Pericardium fibroblast (primary cell): ENCODE measurements around the gene PCDHB8. TPM values are rescaled to one million over a fixed set of nuclear protein-coding genes. Genes with fewer than 3 reads are reported as not detected.

ENCODE experiments used
- total RNA-seq: library from RNA; depleted of rRNA; stranded (reverse); fragments of >200 nt; gene quantifications from 2 replicates; pipeline ENCODE4 v1.2.3, GENCODE V29; 2015

PCDHB8 gene
- not detected in 2 replicates for total RNA-seq

GRCh38 chr5:141177577-141178191 lies at the start of gene PCDHB8:
Gene PCDHB8 (plus strand): TSS chr5:141177790. CDS start chr5:141178035, 245 bp downstream.

GRCh38 chr5:141135030-141135717 lies 42.4 kb upstream of the PCDHB8 start, which contains the start of gene PCDHB5:
Gene PCDHB5 (plus strand): TSS chr5:141135206. CDS start chr5:141135435, 229 bp downstream.

GRCh38 chr5:141149812-141150211 lies 27.8 kb upstream of the PCDHB8 start, which contains the start of gene PCDHB6:
Gene PCDHB6 (plus strand): TSS chr5:141150057. CDS start chr5:141150258, 201 bp downstream.

GRCh38 chr5:141172381-141173204 lies 5.0 kb upstream of the PCDHB8 start, which contains the start of gene PCDHB7:
Gene PCDHB7 (plus strand): TSS chr5:141172644. CDS start chr5:141172836, 192 bp downstream.

GRCh38 chr5:141182248-141182647 lies 4.7 kb downstream of the PCDHB8 start, which contains the start of gene PCDHB16:
Gene PCDHB16 (plus strand): TSS chr5:141182387. CDS start chr5:141182560, 173 bp downstream.

GRCh38 chr5:141186897-141187512 lies 9.4 kb downstream of the PCDHB8 start, which contains the start of gene PCDHB9:
Gene PCDHB9 (plus strand): TSS chr5:141187161. CDS start chr5:141187319, 158 bp downstream.

GRCh38 chr5:141192110-141192725 lies 14.6 kb downstream of the PCDHB8 start, which contains the start of gene PCDHB10:
Gene PCDHB10 (plus strand): TSS chr5:141192353. CDS start chr5:141192553, 200 bp downstream.

GRCh38 chr5:141199359-141200235 lies 22.0 kb downstream of the PCDHB8 start, which contains the start of gene PCDHB11:
Gene PCDHB11 (plus strand): TSS chr5:141199627. CDS start chr5:141199775, 148 bp downstream.

GRCh38 chr5:141208478-141208877 lies 30.9 kb downstream of the PCDHB8 start, which contains the start of gene PCDHB12:
Gene PCDHB12 (plus strand): TSS chr5:141208719. CDS start chr5:141208908, 189 bp downstream.

GRCh38 chr5:141213656-141214339 lies 36.2 kb downstream of the PCDHB8 start, which contains the start of gene PCDHB13:
Gene PCDHB13 (plus strand): TSS chr5:141213919. CDS start chr5:141214124, 205 bp downstream.

GRCh38 chr5:141223112-141223783 lies 45.7 kb downstream of the PCDHB8 start, which contains the start of gene PCDHB14:
Gene PCDHB14 (plus strand): TSS chr5:141223343. CDS start chr5:141223506, 163 bp downstream.

Other genes starting within 250 kb of the PCDHB8 start
- 0.60 and 2.6 TPM in 2 replicates for gene PCDHAC2, start 211.3 kb upstream of the PCDHB8 start, total RNA-seq
- gene PCDHB1, start 126.4 kb upstream of the PCDHB8 start, total RNA-seq = not detected in 2 replicates
- gene PCDHB2, start 83.2 kb upstream of the PCDHB8 start, total RNA-seq = 0.09 and 0.93 TPM in 2 replicates
- gene PCDHB3, start 77.3 kb upstream of the PCDHB8 start, total RNA-seq = 0.23 TPM in 1 of 2 replicates, not detected in the other
- 0.35 and 0.94 TPM in 2 replicates for gene PCDHB4, start 56.0 kb upstream of the PCDHB8 start, total RNA-seq
- 0.34 and 2.2 TPM in 2 replicates for gene PCDHB5, start 42.6 kb upstream of the PCDHB8 start, total RNA-seq
- 0.12 TPM in 1 of 2 replicates, not detected in the other for gene PCDHB6, start 27.7 kb upstream of the PCDHB8 start, total RNA-seq
- gene PCDHB7, start 5.1 kb upstream of the PCDHB8 start, total RNA-seq = 0.23 and 0.34 TPM in 2 replicates
- gene PCDHB16, start 4.6 kb downstream of the PCDHB8 start, total RNA-seq = under 0.01 and 1.1 TPM in 2 replicates
- 0.23 and 0.43 TPM in 2 replicates for gene PCDHB9, start 9.4 kb downstream of the PCDHB8 start, total RNA-seq
- gene PCDHB10, start 14.6 kb downstream of the PCDHB8 start, total RNA-seq = 0.12 and 0.17 TPM in 2 replicates
- gene PCDHB11, start 21.8 kb downstream of the PCDHB8 start, total RNA-seq = 0.12 TPM in 1 of 2 replicates, not detected in the other
- under 0.01 and 0.26 TPM in 2 replicates for gene PCDHB12, start 30.9 kb downstream of the PCDHB8 start, total RNA-seq
- gene PCDHB13, start 36.1 kb downstream of the PCDHB8 start, total RNA-seq = 0.35 and 0.43 TPM in 2 replicates
- 0.70 TPM in 1 of 2 replicates, not detected in the other for gene PCDHB14, start 45.6 kb downstream of the PCDHB8 start, total RNA-seq
- gene PCDHB15, start 67.6 kb downstream of the PCDHB8 start, total RNA-seq = under 0.01 and 0.12 TPM in 2 replicates
- gene SLC25A2, start 126.3 kb downstream of the PCDHB8 start, total RNA-seq = not detected in 2 replicates
- gene TAF7, start 143.0 kb downstream of the PCDHB8 start, total RNA-seq = 34.3 and 45.5 TPM in 2 replicates
- 0.35 and 0.85 TPM in 2 replicates for gene PCDHGA1, start 152.7 kb downstream of the PCDHB8 start, total RNA-seq
- 2.2 and 3.5 TPM in 2 replicates for gene PCDHGA2, start 161.0 kb downstream of the PCDHB8 start, total RNA-seq
- gene PCDHGA3, start 166.0 kb downstream of the PCDHB8 start, total RNA-seq = 1.8 and 4.4 TPM in 2 replicates
- 0.82 and 0.94 TPM in 2 replicates for gene PCDHGB1, start 172.3 kb downstream of the PCDHB8 start, total RNA-seq
- gene PCDHGA4, start 177.2 kb downstream of the PCDHB8 start, total RNA-seq = 2.8 and 3.9 TPM in 2 replicates
- 0.77 and 3.3 TPM in 2 replicates for gene PCDHGB2, start 182.2 kb downstream of the PCDHB8 start, total RNA-seq
- gene PCDHGA5, start 186.4 kb downstream of the PCDHB8 start, total RNA-seq = 0.68 and 2.1 TPM in 2 replicates
- 0.58 and 1.8 TPM in 2 replicates for gene PCDHGB3, start 192.5 kb downstream of the PCDHB8 start, total RNA-seq
- 3.7 and 4.3 TPM in 2 replicates for gene PCDHGA6, start 196.1 kb downstream of the PCDHB8 start, total RNA-seq
- gene PCDHGA7, start 205.0 kb downstream of the PCDHB8 start, total RNA-seq = 4.4 and 5.1 TPM in 2 replicates
- gene PCDHGB4, start 209.9 kb downstream of the PCDHB8 start, total RNA-seq = 11.6 and 12.8 TPM in 2 replicates
- 0.70 and 1.4 TPM in 2 replicates for gene PCDHGA8, start 214.8 kb downstream of the PCDHB8 start, total RNA-seq
- 19.2 and 23.3 TPM in 2 replicates for gene PCDHGB5, start 220.2 kb downstream of the PCDHB8 start, total RNA-seq
- 1.4 and 2.5 TPM in 2 replicates for gene PCDHGA9, start 225.0 kb downstream of the PCDHB8 start, total RNA-seq
- 0.93 and 1.4 TPM in 2 replicates for gene PCDHGB6, start 230.2 kb downstream of the PCDHB8 start, total RNA-seq
- 6.9 and 8.6 TPM in 2 replicates for gene PCDHGA10, start 235.2 kb downstream of the PCDHB8 start, total RNA-seq
- gene PCDHGB7, start 239.9 kb downstream of the PCDHB8 start, total RNA-seq = 8.3 and 12.5 TPM in 2 replicates
- 11.7 and 12.9 TPM in 2 replicates for gene PCDHGA11, start 243.3 kb downstream of the PCDHB8 start, total RNA-seq